Upper lobe of right lung (tissue), 1 donor: ENCODE data around the gene GSN. TPM values are rescaled to one million over a fixed set of nuclear protein-coding genes. Genes with fewer than 3 reads are reported as not detected.

ENCODE experiments used
- ATAC-seq: fragments of 200-7000 bp; cut with Tn5 transposase; one replicate; pipeline ENCODE4 v1.9.1; 2020; ENCODE audit warnings: mild to moderate bottlenecking, moderate library complexity
- DNase-seq: peaks from one replicate; pipeline ENCODE4 v3.0.0-alpha.2; 2020
- H3K27ac ChIP-seq: fragments of 200-600 bp; one replicate; pipeline ENCODE4 v1.8.0; 2022
- H3K27me3 ChIP-seq: fragments of 200-600 bp; one replicate; pipeline ENCODE4 v1.8.0; 2022; ENCODE audit warnings: mild to moderate bottlenecking
- H3K36me3 ChIP-seq: fragments of 200-600 bp; one replicate; pipeline ENCODE4 v1.8.0; 2022
- H3K4me1 ChIP-seq: fragments of 200-600 bp; one replicate; pipeline ENCODE4 v1.8.0; 2022
- H3K4me3 ChIP-seq: fragments of 200-600 bp; one replicate; pipeline ENCODE4 v1.8.0; 2022; ENCODE audit warnings: mild to moderate bottlenecking
- H3K9me3 ChIP-seq: fragments of 200-600 bp; one replicate; pipeline ENCODE4 v1.8.0; 2022
- intact Hi-C: fragments of 100-400 bp; cut with DNase I; formaldehyde crosslinking; loops from one replicate; pipeline ENCODE4 v1.11.0; 2022
- total RNA-seq: library from RNA; stranded (reverse); fragmentation: NEBNext Ultra II Directional; extraction: Animal tissue kit (Norgen Biotek cat#: 25700); gene quantifications from one replicate; pipeline ENCODE4 v1.2.1, GENCODE V29; 2021
- TF ChIP-seq, protein P1 (sequence below): fragments of 200-600 bp; IDR thresholded peaks from one replicate; pipeline ENCODE4 v1.8.0; 2022; ENCODE audit warnings: antibody characterized with exemption
- donor health status: DM: no; HTN: yes; CAD: no; lungs with severe emphysema.

GSN gene
- total RNA-seq, 1 donor from 2014 or later = 464 TPM

DNA sequence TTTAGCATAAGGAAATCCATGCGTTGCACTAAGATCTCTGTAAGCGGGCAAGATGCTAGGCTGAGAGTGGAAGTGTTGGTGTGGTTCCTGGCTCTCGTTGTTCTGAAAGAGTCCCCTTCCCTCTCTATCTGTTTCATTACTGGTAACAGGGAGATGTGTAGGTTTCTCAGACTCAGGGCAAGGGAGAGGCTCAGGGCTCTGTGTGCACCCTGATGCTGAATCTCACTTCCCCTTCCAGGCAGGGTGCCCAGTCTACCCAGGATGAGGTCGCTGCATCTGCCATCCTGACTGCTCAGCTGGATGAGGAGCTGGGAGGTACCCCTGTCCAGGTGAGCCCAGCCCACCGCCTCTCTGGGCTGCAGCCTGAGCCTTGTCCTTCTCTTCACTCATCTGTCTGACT is 56.4 kb downstream of the GSN start:
- H3K4me1 ChIP-seq = peaks cover 55% of the 10 kb centered on the region
- DNase-seq = no peak
- H3K27ac ChIP-seq = peak overlapping the region; percentile 79
- H3K36me3 ChIP-seq = peaks cover 79% of the 10 kb centered on the region
- TF ChIP-seq, protein P1, sequence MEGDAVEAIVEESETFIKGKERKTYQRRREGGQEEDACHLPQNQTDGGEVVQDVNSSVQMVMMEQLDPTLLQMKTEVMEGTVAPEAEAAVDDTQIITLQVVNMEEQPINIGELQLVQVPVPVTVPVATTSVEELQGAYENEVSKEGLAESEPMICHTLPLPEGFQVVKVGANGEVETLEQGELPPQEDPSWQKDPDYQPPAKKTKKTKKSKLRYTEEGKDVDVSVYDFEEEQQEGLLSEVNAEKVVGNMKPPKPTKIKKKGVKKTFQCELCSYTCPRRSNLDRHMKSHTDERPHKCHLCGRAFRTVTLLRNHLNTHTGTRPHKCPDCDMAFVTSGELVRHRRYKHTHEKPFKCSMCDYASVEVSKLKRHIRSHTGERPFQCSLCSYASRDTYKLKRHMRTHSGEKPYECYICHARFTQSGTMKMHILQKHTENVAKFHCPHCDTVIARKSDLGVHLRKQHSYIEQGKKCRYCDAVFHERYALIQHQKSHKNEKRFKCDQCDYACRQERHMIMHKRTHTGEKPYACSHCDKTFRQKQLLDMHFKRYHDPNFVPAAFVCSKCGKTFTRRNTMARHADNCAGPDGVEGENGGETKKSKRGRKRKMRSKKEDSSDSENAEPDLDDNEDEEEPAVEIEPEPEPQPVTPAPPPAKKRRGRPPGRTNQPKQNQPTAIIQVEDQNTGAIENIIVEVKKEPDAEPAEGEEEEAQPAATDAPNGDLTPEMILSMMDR = no peak
- no peaks in the 10 kb centered on the region for H3K9me3 ChIP-seq
- no peaks in the 10 kb centered on the region for H3K27me3 ChIP-seq
- ATAC-seq = no peak
- no peak overlapping the region for H3K4me3 ChIP-seq
- intact Hi-C loops = loop anchor here (5.0 kb wide), 1 partner anchor 78 kb away; no protein-coding TSS in a partner anchor

DNA sequence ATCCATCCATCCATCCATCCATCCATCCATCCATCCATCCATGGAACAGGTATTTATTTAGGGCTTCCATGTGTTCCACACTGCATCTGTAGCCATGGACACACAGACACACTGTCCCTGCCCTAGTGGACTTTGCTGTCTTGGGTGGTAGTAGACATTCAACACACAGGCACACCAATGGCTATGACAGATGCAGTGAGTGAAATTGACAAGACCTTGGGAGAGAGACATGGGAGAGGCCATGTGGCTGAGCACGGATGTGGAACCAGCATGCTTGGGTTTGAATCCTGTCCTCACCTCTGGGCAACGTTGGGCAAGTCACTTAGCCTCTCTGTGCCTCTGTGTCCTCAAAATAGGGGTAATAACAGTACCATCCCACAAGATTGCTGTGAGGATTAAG is 56.8 kb downstream of the GSN start:
- no peak for ATAC-seq
- H3K4me3 ChIP-seq = no peak overlapping the region
- intact Hi-C loops = loop anchor here (5.0 kb wide), 1 partner anchor 78 kb away; no protein-coding TSS in a partner anchor
- TF ChIP-seq, protein P1 = no peak
- peaks cover 55% of the 10 kb centered on the region for H3K4me1 ChIP-seq
- DNase-seq = no peak
- H3K27ac ChIP-seq = peak overlapping the region; percentile 79
- H3K9me3 ChIP-seq = no peaks in the 10 kb centered on the region
- H3K36me3 ChIP-seq = peaks cover 83% of the 10 kb centered on the region
- no peaks in the 10 kb centered on the region for H3K27me3 ChIP-seq

DNA sequence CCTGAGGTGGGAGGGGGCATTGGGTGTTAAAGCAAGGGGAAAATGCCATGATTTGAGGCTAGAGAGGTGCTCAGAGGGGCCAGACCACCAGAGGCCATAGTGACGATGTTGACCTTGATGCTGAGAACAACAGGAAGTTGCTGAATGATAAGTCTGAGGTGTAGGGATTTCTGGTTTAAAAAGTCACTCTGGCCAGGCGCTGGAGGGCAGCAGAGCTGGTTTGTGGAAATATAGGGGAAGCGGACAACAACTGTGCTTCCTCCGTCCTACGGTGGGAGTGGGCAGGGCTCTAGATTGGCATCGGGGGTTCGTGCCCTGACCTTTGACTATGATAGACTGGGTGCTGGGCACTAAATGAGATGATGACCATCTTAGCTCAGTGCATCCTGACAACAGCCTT is 57.4 kb downstream of the GSN start:
- DNase-seq (no peak), ATAC-seq (no peak)
- peaks cover 90% of the 10 kb centered on the region for H3K36me3 ChIP-seq
- H3K27ac ChIP-seq = peak overlapping the region; percentile 79
- H3K4me3 ChIP-seq = no peak overlapping the region
- intact Hi-C loops = no loop called here
- H3K27me3 ChIP-seq = no peaks in the 10 kb centered on the region
- H3K9me3 ChIP-seq = no peaks in the 10 kb centered on the region
- TF ChIP-seq, protein P1 = no peak
- H3K4me1 ChIP-seq = peaks cover 53% of the 10 kb centered on the region

DNA sequence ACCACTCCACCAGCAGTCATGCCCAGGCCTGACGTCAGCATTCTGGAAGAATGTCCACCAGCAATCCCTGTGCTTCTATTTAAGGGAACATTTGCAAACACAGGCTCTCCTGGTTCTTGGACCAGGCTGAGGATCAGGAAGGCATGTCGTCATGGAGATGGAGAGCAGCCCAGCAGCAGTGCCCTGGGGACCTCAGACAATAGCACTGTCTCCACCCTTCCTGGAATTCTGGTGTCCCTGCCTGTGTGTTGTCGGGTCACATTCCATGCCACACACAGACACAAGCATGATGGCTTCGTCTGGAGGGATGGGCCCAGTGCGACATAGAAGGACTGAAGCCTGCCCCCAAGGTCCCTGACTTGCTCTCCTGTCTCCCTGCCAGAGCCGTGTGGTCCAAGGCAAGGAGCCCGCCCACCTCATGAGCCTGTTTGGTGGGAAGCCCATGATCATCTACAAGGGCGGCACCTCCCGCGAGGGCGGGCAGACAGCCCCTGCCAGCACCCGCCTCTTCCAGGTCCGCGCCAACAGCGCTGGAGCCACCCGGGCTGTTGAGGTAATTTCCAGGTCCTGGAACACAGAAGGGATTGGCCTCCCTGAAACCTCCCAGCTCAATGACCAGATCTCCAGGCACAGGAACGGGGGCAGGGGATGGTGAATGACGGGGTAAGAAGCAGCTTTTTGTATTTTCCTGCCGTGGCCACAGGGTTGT is 58.3 kb downstream of the GSN start:
- peak overlapping the region; percentile 79 for H3K27ac ChIP-seq
- ATAC-seq (peak; percentile 72), DNase-seq (no peak)
- H3K9me3 ChIP-seq = no peaks in the 10 kb centered on the region
- peaks cover 92% of the 10 kb centered on the region for H3K36me3 ChIP-seq
- TF ChIP-seq, protein P1 = no peak
- intact Hi-C loops = no loop called here
- H3K27me3 ChIP-seq = no peaks in the 10 kb centered on the region
- H3K4me3 ChIP-seq = no peak overlapping the region
- peaks cover 46% of the 10 kb centered on the region for H3K4me1 ChIP-seq

DNA sequence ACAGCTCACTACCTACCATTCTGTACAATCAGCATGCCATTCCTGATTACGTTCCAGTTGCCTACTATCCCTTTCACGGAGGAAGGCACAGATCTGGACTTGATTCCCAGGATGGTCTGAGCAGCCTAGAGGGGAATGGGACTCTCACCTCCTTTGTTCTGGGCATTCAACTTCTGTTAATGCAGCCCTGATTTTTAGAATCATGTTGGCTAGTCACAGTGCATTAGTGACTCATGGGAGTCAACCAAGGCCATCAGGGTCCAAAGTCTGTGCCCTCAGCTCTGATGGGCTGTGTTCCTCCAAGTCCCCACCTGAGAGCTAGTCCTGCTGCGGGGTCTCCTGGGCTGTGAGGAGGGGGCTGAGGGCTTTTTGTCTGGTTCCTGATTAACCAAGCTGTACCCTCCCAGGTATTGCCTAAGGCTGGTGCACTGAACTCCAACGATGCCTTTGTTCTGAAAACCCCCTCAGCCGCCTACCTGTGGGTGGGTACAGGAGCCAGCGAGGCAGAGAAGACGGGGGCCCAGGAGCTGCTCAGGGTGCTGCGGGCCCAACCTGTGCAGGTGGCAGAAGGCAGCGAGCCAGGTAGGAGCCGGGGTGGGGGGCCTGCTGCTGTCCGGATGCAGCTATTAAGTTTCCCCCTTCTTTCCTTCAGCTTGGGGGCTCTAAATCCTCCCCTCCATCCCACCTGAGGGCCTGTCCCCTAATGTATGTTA is 59.1 kb downstream of the GSN start:
- Histone ChIP-seq H3K4me3 (no peak overlapping the region), H3K36me3 (peaks cover 89% of the 10 kb centered on the region), H3K27ac (peak overlapping the region; percentile 79), H3K27me3 (no peaks in the 10 kb centered on the region), H3K9me3 (no peaks in the 10 kb centered on the region), H3K4me1 (peaks cover 38% of the 10 kb centered on the region)
- intact Hi-C loops = no loop called here
- ATAC-seq = no peak
- no peak for DNase-seq
- TF ChIP-seq, protein P1 = no peak
